WTC11 (cell line): ENCODE results near the gene TRIM59.

ENCODE experiments used
- ATF3 ChIP-seq: sonication (generic); formaldehyde crosslinking; conservative IDR thresholded peaks from 2 replicates; pipeline ENCODE4 v1.8.1; 2022; ENCODE audit warnings: mild to moderate bottlenecking, missing genetic modification reagents
- CREB1 ChIP-seq: sonication (generic); formaldehyde crosslinking; IDR thresholded peaks from 2 replicates; pipeline ENCODE4 v1.8.0; 2023; ENCODE audit warnings: mild to moderate bottlenecking, missing genetic modification reagents
- CTCF ChIP-seq: fragments of 200-600 bp; IDR thresholded peaks from 2 replicates; pipeline ENCODE4 v1.8.0; 2022; ENCODE audit warnings: antibody characterized with exemption
- ETV6 ChIP-seq: sonication (generic); formaldehyde crosslinking; IDR thresholded peaks from 2 replicates; pipeline ENCODE4 v1.8.1; 2022; ENCODE audit warnings: mild to moderate bottlenecking, missing genetic modification reagents
- FOXP4 ChIP-seq: sonication (generic); formaldehyde crosslinking; IDR thresholded peaks from 2 replicates; pipeline ENCODE4 v1.8.0; 2022; ENCODE audit warnings: mild to moderate bottlenecking, missing genetic modification reagents
- GRHL2 ChIP-seq: fragments of 250-450 bp; sonication (Bioruptor Pico); IDR thresholded peaks from 2 replicates; pipeline ENCODE4 v1.8.0; 2022; ENCODE audit warnings: mild to moderate bottlenecking, moderate library complexity; ENCODE audit not compliant: insufficient replicate concordance, severe bottlenecking
- NR1H2 ChIP-seq: sonication (generic); formaldehyde crosslinking; IDR thresholded peaks from 2 replicates; pipeline ENCODE4 v1.9.0; 2021; ENCODE audit warnings: mild to moderate bottlenecking, moderate library complexity, missing genetic modification reagents
- PRDM15 ChIP-seq: sonication (generic); formaldehyde crosslinking; IDR thresholded peaks from 2 replicates; pipeline ENCODE4 v1.8.0; 2022; ENCODE audit warnings: missing genetic modification reagents
- ZNF281 ChIP-seq: sonication (generic); formaldehyde crosslinking; IDR thresholded peaks from 2 replicates; pipeline ENCODE4 v1.8.0; 2023; ENCODE audit warnings: mild to moderate bottlenecking, missing genetic modification reagents

- TF ChIP-seq ATF3 (CRISPR knock-in tag) (no peak), FOXP4 (no peak), NR1H2 (CRISPR knock-in tag) (no peak), CTCF (no peak), ETV6 (CRISPR knock-in tag) (no peak), ZNF281 (CRISPR knock-in tag) (no peak), CREB1 (no peak), PRDM15 (CRISPR knock-in tag) (no peak), GRHL2 (CRISPR knock-in tag) (no peak)
These were observed 546 bp downstream of the TRIM59 start for GRCh38 chr3:160448845-160449635.
